ENCODE results near the gene SPOCD1.

- TF ChIP-seq CTCF (IDR thresholded peaks at IDR 0.05) (no peak), POLR2A (IDR thresholded peaks at IDR 0.05) (no peak)
Observed at GRCh38 chr1:31751822-31752241, 64.0 kb downstream of the SPOCD1 start.

Data from tibial nerve (tissue), 3 donors.